Amygdala (tissue), 56 donors: ENCODE data around the gene TEX44.
"Not testable (repeated sequence)": the region's sequence is repeated elsewhere in the genome, so short reads cannot be mapped to it uniquely, and the experiment has no call there.

Experiments
- DNase-seq, 56 donors: peaks; one replicate each; lab custom pipeline; 2025; lab: John Stamatoyannopoulos, UW

The TEX44 gene

GRCh38 chr2:231592636-231593145 lies at the start of gene TEX44:
Gene TEX44, plus strand, starts transcription at chr2:231592864. Its CDS starts 88 bp downstream, at chr2:231592952.
- DNase-seq = no peak

DNA sequence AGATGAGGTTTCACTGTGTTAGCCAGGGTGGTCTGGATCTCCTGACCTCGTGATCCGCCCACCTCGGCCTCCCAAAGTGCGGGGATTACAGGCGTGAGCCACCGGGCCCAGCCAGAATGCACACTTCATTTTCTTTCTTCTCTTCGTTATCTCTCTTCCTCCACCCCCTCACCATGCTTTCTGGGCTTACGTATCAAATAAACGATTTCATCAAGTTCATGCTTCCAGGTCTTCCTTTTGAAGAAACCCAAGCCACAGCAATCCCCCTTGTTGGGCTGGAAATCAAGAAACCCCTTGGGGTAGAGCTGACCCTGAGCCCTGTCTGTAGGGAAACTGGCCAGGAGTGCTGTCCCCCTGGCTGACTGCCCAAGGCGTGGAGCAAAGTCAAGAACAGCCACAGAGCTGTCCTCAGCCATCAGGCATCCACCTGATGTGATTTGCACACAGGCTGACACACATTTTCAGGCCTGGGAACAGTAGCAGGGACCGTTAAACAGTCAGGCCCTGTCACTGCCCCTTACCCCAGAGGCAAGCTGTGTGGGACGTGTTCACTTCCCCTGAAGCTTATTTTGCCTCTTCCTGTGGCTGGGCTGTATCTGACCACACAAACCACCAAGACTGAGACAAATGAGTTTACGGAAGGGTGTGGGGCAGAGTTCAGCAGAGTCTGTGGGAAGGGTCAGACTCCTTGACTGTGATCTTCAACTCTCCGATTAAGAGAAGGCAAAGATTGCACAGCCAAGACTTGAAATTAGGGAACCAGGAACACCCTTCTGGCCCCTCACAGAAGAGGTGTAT lies 47.4 kb upstream of the TEX44 start:
- DNase-seq = peak in 17 of 56 donors; percentile 3 to 61 (median 23)

GRCh38 chr2:231546014-231546715 lies 46.5 kb upstream of the TEX44 start:
- no peak for DNase-seq

DNA sequence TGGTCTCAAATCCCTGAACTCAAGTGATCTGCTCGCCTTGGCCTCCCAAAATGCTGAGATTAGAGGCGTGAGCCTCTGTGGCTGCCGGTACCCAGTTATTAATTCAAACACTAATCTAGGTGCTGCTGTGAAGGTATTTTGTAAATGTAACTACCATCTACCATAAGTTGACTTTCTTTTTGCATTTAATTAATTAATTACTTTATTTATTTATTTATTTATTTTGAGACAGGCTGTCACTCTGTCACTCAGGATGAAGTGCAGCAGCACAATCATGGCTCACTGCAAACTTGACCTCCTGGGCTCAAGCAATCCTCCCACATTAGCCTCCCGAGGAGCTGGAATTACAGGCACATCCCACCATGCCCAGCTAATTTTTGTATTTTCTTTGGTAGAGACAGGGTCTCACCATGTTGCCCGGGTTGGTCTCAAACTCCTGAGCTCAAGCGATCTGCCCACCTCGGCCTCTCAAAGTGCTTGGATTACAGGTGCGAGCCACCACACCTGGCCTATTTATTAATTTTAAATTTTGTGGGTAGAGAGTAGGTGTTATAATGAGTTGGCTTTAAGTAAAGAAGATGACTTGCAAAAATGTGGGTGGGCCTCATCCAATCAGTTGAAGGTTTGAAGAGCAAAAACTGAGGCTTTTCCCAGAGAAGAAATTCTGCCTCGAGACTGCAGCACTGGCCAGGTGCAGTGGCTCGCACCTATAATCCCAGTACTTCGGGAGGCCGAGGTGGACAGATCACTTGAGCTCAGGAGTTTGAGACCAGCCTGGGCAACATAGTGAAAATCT lies 45.2 kb upstream of the TEX44 start:
- DNase-seq = no peak

- DNase-seq = no peak
Observed at GRCh38 chr2:231548752-231549151, 43.9 kb upstream of the TEX44 start.

DNA sequence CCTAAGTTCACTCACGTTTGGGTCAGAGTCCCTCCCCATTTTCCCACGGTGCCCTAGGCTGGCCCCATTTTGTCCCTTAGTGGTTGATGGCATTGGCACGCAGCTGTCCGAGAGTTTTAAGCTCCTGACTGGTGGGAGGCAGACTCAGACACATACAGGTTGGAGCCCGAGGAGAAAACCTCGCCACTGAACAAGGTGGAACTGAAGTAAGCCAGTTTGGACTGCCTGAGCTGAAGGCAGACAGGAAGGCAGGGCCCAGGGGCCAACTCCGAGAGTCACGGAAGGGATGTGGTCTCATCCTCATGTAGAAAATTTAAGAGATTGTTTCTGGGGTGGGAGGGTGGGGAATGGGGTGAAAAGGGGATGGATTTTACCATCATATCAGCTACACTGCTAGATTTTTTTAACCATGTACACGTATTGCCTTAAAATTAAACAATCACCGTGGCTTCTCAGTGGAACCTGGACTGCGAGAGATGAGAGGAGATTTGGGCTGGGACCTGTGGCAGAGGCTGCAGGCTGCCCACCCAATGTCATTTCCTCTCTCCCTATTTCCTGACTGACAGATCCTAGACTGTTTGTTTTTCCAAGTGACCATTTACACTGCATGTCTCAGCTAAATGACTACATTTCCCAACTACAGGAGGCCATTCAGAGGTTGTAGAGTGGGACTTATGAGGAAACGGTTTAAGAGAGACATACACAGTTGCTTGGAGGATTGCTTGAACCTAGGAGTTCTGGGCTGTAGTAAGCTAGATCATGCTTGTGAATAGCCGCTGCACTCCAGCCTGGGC lies 43.0 kb upstream of the TEX44 start:
- no peak for DNase-seq

DNA sequence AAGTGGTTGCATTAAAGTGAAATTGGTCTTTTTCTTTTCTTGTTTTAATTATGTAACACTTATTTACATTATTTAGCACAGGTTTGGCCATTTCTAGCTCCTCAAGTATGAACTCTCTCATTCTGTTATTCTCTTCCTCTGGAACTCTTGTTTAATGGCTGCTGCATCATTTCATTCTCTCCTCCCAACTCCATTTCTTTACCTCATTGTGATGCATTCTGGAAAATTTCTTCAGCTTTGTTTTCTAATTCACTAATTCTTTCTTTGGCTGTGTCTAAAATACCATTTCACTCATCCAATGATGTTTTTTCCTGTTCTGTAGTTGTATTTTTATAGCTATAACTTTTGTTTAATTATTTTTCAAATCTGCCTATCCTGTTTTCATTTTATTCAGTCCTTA lies 39.9 kb upstream of the TEX44 start:
- DNase-seq = no peak

DNA sequence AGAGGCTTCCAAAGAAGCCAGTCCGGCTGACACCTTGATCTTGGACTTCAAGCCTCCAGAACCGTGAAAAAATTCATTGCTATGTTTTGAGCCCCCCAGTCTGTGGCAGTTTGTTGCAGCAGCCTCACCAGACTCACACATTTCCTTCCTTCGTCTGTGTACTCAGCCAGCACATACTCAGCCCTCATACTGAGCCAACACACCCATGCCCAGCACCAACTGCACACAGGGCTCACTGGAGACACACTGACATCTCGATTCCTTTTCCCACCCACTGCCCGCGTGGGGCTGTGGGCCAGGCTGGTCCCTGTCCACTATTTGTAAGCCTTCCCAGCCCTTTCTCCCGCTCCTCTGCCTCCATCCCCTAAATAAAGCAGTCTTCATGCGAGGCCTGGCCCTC lies 38.3 kb upstream of the TEX44 start:
- DNase-seq = no peak

GRCh38 chr2:231554748-231555545 lies 37.7 kb upstream of the TEX44 start:
- DNase-seq = no peak

GRCh38 chr2:231556496-231556895 lies 36.2 kb upstream of the TEX44 start:
- DNase-seq = not testable (repeated sequence)

DNA sequence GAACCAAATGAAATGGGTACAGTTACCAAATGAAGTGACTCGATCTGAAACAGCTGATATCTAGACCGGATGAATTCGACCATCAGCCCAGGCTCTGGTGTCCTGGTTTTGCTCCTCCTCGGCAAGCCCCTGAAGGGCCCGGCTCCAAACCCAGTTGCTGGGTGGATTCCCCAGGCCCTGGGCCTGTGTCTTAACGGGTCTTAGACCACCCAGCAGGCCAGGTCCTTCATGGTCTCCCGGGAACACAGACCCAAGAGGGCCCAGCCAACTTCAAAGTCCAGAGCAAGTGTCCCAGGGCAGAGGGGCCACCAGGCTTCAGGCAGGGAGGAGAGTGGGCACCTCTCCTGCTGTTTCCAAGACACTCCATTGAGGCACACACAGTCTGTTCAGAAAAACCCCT lies 35.7 kb upstream of the TEX44 start:
- no peak for DNase-seq

GRCh38 chr2:231557571-231558217 lies 35.0 kb upstream of the TEX44 start:
- DNase-seq = peak in 34 of 56 donors; percentile 4 to 66 (median 24)

DNA sequence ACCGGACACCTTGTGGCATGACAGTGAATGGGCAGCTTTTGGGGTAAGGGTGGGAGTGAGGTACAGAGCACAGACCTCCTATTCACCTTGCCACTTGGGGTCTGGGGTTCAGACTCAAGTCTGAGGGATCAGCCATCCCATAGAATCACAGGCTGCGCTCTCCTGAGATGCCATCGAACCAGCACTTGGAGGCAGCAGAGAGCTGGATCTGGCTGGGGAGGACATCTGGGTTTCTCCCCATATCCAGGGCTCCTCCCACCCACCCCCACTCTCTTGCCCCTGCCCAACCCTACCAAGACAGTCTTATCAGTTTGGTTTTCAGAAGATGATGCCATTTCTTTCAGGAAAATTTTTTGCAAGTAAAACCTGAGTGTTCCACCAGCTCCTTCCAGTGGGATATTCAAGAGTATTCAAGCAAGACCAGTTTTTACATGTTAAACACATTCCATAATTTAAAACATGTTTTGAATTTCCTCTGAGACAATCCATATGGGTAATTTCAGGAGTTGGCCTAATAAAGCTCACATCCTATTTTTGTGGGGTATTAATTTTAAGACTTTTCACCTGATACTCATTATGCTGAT lies 29.2 kb upstream of the TEX44 start:
- DNase-seq = peak in 48 of 56 donors; percentile 6 to 82 (median 53)

DNA sequence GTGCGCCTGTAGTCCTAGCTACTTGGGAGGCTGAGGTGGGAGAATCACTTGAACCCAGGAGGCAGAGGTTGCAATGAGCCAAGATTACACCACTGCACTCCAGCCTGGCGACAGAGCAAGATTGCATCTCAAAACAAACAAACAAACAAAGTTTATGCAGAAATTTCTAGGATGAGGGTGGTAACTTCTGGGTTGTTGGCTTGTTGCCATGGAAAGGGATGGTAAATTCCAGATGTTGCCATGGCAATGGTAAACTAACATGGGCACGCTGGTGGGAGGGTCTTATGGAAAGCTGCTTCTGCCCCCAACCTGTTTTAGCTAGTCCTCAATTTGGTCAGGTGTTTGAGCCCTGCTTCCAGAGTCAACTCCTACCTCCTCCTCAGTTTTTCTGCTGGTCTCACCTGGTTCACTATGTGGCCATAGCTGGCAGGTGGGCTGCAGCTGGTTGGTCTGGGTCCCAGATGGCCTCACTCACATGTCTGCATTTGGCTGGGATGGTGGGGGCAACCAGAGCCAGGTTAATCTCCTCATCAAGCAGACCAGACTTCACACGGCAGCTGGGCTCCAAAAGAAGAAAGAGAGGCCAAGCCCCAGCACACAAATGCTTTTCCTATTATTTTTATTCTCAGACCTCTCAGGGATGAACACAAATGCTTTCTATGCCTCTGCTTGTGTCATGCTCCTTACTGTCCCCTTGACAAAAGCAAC lies 26.6 kb upstream of the TEX44 start:
- DNase-seq = peak in 1 of 56 donors; percentile 40

DNA sequence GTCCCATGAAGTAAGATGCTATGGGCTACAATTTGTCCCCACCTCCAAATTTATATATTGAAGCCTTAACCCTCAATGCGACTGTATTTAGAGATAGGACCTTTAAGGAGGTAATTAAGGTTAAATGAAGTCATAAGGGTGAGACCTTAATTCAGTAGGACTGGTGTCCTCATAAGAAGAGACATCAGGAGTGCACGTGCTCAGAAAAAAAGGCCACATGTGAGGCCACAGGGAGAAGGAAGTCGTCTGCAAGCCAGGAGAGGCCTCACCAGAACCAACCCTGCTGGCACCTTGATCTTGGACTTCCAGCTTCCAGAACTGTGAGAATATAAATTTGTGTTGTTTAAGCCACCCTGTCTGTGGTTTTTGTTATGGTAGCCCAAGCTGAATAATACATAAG lies 25.5 kb upstream of the TEX44 start:
- DNase-seq = no peak

DNA sequence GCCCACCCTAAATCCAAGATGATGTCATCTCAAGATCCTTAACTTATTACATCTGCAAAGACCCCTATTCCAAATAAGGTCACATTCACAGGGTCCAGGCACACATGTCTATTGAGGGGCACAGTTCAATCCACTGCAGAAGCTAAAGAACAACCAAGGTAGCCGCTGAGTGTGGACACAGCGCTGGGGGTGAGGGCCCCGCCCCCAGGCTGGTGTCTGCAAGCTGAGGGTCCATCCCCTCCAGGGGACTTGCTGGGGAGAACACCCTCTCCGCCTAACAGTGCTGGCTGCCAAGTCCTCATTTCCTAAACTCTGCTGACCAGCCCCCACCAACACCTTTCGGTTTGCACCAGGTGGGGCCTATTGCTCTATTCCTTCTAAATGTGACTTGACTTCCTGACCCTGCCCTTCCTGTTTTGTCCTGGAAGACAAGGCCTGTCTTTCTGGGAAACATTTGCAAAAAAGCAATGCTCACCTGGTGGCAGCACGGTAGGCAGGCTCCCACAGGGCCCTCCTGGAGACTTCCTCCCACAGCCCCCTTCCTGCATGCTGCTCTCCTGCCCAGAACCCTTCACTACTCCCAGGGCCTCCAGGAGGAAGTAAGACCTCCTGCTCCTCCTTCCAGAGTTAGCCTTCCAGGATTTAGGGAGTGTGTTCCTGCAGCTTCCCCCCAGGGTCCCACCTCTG lies 24.4 kb upstream of the TEX44 start:
- no peak for DNase-seq

- no peak for DNase-seq
Observed at GRCh38 chr2:231568785-231569435, 23.8 kb upstream of the TEX44 start.
